GM21528 (cell line): ENCODE results near the gene FGB.
A peak's percentile ranks its signal among the peaks of the same experiment; 100 is the strongest.

Experiments used
- ATAC-seq: cut with Tn5 transposase; IDR thresholded peaks from one replicate; pipeline ENCODE4 v1.9.1; 2021; ENCODE audit warnings: mild to moderate bottlenecking, moderate library complexity; ENCODE audit not compliant: unreplicated experiment, low FRiP score

FGB gene

GRCh38 chr4:154616731-154617130, 53.9 kb downstream of the FGB start:
- peak; percentile 96 for ATAC-seq

GRCh38 chr4:154617820-154618317, 55.1 kb downstream of the FGB start:
- no peak for ATAC-seq

GRCh38 chr4:154618708-154619315, 56.0 kb downstream of the FGB start:
- ATAC-seq: peak; percentile 57

GRCh38 chr4:154620111-154620510, 57.3 kb downstream of the FGB start:
- ATAC-seq: no peak
